Stimulated activated CD8-positive, alpha-beta memory T cell treated with anti-CD3 and anti-CD28 coated beads, Interleukin-7, amount 100 ng/mL, for 4 hours (primary cell): Measurements from ENCODE around the gene ANO10.

Experiments
- DNase-seq, 2 donors: peaks; one replicate each; pipeline ENCODE4 v3.0.0-alpha.2; 2020; ENCODE audit warnings: low read depth in 2 of 2

The ANO10 gene

GRCh38 chr3:43316783-43317460 lies 304.9 kb downstream of the ANO10 start:
- no peak for DNase-seq
